HFF-Myc (cell line): ENCODE measurements around the gene CACNA1A.
"Not testable (repeated sequence)": the region's sequence is repeated elsewhere in the genome, so short reads cannot be mapped to it uniquely, and the experiment has no call there.

Experiments
- DNase-seq: peaks from one replicate; pipeline ENCODE4 v3.0.0-alpha.2; 2011; ENCODE audit warnings: low read depth; ENCODE audit errors: extremely low read depth
- H3K4me3 ChIP-seq: replicated peaks from 2 replicates; pipeline ENCODE4 v1.5.1; 2011; ENCODE audit warnings: low read depth, mild to moderate bottlenecking, control low read depth, low read length
- TF ChIP-seq, protein P1 (sequence below): IDR thresholded peaks from 2 replicates; pipeline ENCODE4 v1.5.1; 2012; ENCODE audit warnings: mild to moderate bottlenecking, low read depth, low read length, control low read depth; ENCODE audit errors: missing control alignments

CACNA1A gene

GRCh38 chr19:13376537-13376936 is 129.7 kb downstream of the CACNA1A start:
- no peak overlapping the region for H3K4me3 ChIP-seq
- TF ChIP-seq, protein P1, sequence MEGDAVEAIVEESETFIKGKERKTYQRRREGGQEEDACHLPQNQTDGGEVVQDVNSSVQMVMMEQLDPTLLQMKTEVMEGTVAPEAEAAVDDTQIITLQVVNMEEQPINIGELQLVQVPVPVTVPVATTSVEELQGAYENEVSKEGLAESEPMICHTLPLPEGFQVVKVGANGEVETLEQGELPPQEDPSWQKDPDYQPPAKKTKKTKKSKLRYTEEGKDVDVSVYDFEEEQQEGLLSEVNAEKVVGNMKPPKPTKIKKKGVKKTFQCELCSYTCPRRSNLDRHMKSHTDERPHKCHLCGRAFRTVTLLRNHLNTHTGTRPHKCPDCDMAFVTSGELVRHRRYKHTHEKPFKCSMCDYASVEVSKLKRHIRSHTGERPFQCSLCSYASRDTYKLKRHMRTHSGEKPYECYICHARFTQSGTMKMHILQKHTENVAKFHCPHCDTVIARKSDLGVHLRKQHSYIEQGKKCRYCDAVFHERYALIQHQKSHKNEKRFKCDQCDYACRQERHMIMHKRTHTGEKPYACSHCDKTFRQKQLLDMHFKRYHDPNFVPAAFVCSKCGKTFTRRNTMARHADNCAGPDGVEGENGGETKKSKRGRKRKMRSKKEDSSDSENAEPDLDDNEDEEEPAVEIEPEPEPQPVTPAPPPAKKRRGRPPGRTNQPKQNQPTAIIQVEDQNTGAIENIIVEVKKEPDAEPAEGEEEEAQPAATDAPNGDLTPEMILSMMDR: no peak
- DNase-seq: no peak

GRCh38 chr19:13373599-13373998 is 132.7 kb downstream of the CACNA1A start:
- H3K4me3 ChIP-seq: no peak overlapping the region
- TF ChIP-seq, protein P1: no peak
- DNase-seq: no peak

- TF ChIP-seq, protein P1: no peak
- no peak overlapping the region for H3K4me3 ChIP-seq
- no peak for DNase-seq
These were observed 135.3 kb downstream of the CACNA1A start for GRCh38 chr19:13370948-13371347.

DNA sequence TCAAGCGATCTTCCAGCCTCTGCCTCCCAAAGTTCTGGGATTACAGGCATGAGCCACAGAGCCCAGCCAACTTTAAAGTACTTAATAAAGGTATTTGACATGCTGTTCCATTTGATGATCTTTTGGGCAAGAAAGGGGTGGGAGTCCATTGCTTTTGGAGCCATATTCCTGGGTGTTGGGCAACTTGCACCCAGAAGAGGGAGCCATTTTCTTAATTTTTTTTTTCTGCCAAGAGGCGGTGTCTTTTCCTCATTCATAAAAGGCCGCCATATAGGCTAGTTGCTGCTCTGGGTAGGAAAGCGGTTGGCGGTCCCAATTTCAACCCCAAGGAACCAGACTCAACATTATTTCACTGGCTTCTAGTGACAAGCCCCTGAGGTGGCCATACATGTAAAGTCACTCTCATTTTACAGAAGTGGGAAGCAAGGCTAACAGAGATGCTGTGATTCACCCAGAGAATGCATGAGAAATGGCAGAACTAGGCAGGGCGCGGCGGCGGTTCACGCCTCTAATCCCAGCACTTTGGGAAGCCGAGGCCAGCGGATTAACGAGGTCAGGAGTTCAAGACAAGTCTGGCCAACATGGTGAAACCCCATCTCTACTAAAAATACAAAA is 139.6 kb downstream of the CACNA1A start:
- peak; percentile 16 for DNase-seq
- no peak overlapping the region for H3K4me3 ChIP-seq

GRCh38 chr19:13363954-13364353 is 142.3 kb downstream of the CACNA1A start:
- H3K4me3 ChIP-seq: no peak overlapping the region
- DNase-seq: no peak
- TF ChIP-seq, protein P1: no peak

More for the DNA sequence above, 139.6 kb downstream of the CACNA1A start:
- TF ChIP-seq, protein P1: peak; percentile 53

DNA sequence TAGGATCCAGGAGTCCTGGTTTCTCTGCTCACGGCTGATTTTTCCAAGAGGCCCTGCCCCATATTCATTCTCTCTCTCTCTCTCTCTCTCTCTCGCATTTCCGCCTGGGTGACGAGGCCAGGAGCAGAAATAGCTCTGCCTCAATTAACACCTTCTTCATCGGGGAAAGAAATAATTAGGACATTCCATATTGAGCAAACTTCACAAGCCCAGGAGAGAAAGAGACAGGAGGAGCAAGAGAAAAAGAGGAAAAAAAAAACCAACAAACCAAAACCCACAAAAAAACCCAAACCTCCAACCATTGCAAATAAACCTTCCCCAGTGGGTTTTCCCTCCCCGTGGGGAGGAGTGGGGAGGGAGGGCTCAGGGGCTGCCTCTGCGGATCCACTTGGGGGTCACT is 143.0 kb downstream of the CACNA1A start:
- TF ChIP-seq, protein P1: no peak
- no peak for DNase-seq

GRCh38 chr19:13362668-13363067 is 143.6 kb downstream of the CACNA1A start:
- TF ChIP-seq, protein P1: no peak
- no peak overlapping the region for H3K4me3 ChIP-seq
- DNase-seq: no peak

More for the DNA sequence above, 143.0 kb downstream of the CACNA1A start:
- no peak overlapping the region for H3K4me3 ChIP-seq

DNA sequence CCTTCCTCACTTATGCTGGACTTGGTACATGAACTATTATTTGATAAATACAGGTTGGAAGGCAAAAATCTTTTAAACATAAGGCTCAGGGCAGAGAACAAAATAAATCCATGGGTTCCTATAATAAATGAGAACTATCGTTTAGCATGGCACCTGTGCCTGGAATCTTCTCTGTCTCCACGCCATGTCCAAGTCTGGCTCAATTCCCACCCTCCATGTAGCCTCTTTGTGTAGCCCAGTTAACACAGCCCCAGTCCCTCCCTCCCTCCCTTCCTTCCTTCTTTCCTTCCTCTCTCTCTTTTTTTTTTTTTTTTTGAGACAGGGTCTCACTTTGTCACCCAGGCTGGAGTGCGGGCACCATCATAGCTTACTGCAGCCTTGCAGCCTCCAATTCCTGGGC is 144.6 kb downstream of the CACNA1A start:
- not testable (repeated sequence) for H3K4me3 ChIP-seq, DNase-seq
